HG03097 (cell line): ENCODE data around the gene FANCE.
"Not testable (repeated sequence)": the region's sequence is repeated elsewhere in the genome, so short reads cannot be mapped to it uniquely, and the experiment has no call there.

Source experiments
- ATAC-seq: cut with Tn5 transposase; IDR thresholded peaks from one replicate; pipeline ENCODE4 v1.9.1; 2021; ENCODE audit not compliant: unreplicated experiment, low FRiP score

FANCE gene

GRCh38 chr6:35432291-35432690 is 19.8 kb upstream of the FANCE start:
- no peak for ATAC-seq

- ATAC-seq = not testable (repeated sequence)
Measured at GRCh38 chr6:35432702-35433101, 19.4 kb upstream of the FANCE start.

- no peak for ATAC-seq
Measured at GRCh38 chr6:35435074-35435837, 16.9 kb upstream of the FANCE start.

GRCh38 chr6:35436071-35436857 is 15.9 kb upstream of the FANCE start:
- no peak for ATAC-seq

- not testable (repeated sequence) for ATAC-seq
Measured at GRCh38 chr6:35438378-35439065, 13.6 kb upstream of the FANCE start.

GRCh38 chr6:35439308-35439707 is 12.8 kb upstream of the FANCE start:
- no peak for ATAC-seq

- no peak for ATAC-seq
Measured at GRCh38 chr6:35441205-35441604, 10.9 kb upstream of the FANCE start.

GRCh38 chr6:35441642-35442041 is 10.5 kb upstream of the FANCE start:
- no peak for ATAC-seq

GRCh38 chr6:35442693-35443092 is 9.4 kb upstream of the FANCE start:
- ATAC-seq = no peak

GRCh38 chr6:35443341-35444030 is 8.7 kb upstream of the FANCE start:
- no peak for ATAC-seq

- no peak for ATAC-seq
Measured at GRCh38 chr6:35445691-35446090, 6.4 kb upstream of the FANCE start.

- ATAC-seq = no peak
Measured at GRCh38 chr6:35448191-35448590, 3.9 kb upstream of the FANCE start.

GRCh38 chr6:35449287-35449881 is 2.8 kb upstream of the FANCE start:
- no peak for ATAC-seq

- ATAC-seq = no peak
Measured at GRCh38 chr6:35451354-35452182, 570 bp upstream of the FANCE start.

- no peak for ATAC-seq
Measured at GRCh38 chr6:35453236-35453635, 1.1 kb downstream of the FANCE start.

- ATAC-seq = no peak
Measured at GRCh38 chr6:35454391-35455110, 2.4 kb downstream of the FANCE start.

- no peak for ATAC-seq
Measured at GRCh38 chr6:35457907-35458306, 5.8 kb downstream of the FANCE start.

- ATAC-seq = no peak
Measured at GRCh38 chr6:35461270-35461669, 9.1 kb downstream of the FANCE start.

GRCh38 chr6:35463292-35463691 is 11.2 kb downstream of the FANCE start:
- no peak for ATAC-seq
